GM12873 (cell line): Measurements from ENCODE around the gene RAB40B.

Experiments used
- TF ChIP-seq, protein P1 (sequence below): IDR thresholded peaks from 2 replicates; pipeline ENCODE4 v1.5.1; 2012; ENCODE audit warnings: low read depth, mild to moderate bottlenecking, moderate library complexity, low read length, control low read depth; ENCODE audit not compliant: insufficient read depth; ENCODE audit errors: missing control alignments

RAB40B gene

DNA sequence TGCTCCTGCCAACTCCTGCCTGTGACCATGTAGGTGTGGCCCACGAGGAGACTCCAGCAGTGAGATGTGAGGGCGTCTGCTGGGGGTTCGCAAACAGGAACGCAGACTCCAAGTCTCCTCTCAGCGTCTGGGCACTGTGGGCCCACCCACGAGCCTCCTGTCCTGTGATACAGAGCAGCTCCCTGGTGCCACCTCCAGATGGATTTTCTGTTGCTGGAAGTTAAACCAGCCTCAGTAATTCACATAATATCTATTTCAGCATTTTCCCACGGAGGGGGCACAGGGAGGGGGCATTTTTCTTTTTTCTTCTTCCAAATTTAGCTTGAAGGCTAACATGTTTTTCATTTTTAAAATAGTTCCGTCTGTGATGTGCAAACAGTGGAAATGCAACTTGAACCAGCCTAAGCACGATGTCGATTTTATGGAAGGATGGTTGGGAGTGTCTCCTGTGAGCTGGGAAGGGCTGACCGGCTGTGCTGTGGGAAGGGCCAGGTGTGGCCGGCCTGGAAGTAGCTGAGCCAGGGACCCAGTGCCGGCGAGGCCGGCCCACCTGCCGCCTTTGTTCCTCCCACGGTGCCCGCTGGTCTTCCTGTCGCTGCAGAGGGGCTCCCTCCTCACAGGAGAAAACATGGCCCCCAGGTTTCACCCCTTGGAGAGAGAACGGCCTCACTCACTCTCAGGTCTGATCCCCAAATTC, 3.9 kb upstream of the RAB40B start:
- TF ChIP-seq, protein P1, sequence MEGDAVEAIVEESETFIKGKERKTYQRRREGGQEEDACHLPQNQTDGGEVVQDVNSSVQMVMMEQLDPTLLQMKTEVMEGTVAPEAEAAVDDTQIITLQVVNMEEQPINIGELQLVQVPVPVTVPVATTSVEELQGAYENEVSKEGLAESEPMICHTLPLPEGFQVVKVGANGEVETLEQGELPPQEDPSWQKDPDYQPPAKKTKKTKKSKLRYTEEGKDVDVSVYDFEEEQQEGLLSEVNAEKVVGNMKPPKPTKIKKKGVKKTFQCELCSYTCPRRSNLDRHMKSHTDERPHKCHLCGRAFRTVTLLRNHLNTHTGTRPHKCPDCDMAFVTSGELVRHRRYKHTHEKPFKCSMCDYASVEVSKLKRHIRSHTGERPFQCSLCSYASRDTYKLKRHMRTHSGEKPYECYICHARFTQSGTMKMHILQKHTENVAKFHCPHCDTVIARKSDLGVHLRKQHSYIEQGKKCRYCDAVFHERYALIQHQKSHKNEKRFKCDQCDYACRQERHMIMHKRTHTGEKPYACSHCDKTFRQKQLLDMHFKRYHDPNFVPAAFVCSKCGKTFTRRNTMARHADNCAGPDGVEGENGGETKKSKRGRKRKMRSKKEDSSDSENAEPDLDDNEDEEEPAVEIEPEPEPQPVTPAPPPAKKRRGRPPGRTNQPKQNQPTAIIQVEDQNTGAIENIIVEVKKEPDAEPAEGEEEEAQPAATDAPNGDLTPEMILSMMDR, result no peak

DNA sequence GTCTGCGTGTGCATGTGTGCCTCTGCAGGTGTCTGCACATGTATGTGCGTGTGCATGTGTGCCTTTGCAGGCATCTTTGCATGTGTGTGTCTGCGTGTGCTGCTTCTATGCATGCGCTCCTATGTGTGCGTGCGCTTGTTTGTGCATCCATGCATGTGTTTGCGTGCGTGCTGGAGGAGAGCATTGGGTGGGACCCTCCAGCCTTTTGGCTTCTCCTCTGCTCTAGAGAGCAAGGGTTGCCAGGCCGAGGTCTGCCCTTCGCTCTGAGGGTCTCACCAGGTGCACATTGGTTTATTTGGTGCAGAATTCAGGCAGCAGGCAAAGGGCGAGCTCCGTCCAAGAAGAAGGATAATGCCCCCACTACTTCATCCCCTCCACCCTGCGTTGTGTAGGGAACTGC, 1.1 kb upstream of the RAB40B start:
- TF ChIP-seq, protein P1, result no peak

DNA sequence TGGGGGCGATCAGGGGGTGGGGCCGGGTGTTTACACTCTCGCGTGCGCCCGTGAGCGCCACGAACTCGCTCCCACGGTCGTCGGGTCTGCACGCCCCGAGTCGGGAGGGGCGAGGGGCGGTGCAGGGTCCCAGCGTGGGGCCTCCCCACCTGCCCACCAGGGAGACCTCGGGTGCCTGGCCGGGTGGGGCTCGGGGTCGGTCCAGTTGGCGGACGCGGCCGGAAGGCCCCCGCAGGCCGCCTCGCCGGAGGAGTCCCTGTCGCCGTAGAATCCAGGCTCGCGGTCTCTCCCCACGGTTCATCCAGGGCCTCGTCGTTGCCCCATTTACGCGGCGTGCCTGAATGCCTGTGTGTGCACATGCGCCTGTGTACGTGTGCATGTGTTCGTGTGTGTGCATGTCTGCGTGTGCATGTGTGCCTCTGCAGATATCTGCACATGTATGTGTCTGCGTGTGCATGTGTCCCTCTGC, 510 bp upstream of the RAB40B start:
- TF ChIP-seq, protein P1, result no peak

DNA sequence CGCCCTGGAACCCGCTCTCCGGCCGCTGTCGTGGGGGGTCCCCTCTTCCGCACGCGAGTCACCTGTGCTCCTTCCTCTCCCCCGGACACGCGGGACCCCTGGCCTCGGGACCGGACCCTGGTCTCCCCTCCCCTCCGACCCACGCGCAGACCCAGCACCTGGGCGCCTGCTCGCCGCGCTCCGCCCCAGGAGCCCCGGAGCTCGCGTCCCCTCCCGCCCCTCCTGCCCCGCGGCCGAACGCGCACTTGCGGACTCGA, 762 bp downstream of the RAB40B start:
- TF ChIP-seq, protein P1, result no peak

DNA sequence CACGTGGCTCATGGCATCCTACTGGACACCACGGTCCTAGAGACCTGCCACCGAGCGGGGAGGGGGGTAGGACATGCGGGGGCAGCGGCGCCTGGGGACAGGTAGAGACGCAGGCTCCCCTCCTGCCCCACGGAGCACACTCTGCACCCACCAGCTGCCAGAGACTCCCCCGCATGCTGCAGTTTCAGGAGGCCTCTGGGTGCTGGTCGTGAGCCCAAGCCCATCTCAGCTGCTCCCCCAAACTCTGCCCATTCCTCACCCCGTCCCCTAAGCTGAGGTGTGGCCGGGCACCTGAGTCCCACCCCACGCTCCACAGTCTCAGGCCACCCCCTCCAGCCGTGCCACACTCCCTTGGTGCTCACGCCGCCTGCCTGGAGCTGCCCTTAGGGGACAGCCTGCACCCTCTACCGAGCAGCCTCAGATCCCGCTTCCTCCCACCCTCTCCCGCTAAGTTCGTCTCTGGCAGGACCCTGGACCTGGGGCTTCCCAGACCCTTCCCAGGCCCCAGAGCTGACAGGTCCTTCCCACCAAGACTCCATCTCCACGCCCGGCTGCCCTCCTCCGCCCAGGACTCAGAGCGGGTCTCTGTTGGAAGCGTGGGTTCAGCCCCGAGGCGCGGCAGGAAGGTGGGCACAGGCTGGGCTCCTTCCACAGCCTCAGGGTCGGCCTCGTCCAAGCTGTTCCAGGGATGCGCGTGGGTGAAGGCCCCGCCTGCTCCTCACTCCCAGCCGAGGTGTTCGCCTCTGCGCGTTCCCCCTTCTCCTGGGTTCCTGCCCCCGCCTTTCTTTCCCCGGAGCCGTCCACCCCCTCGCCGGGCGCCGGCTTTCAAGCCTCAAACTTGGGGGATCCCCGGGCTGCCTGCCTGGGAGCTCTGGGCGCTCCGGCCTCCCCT, 1.3 kb downstream of the RAB40B start:
- TF ChIP-seq, protein P1, result no peak

DNA sequence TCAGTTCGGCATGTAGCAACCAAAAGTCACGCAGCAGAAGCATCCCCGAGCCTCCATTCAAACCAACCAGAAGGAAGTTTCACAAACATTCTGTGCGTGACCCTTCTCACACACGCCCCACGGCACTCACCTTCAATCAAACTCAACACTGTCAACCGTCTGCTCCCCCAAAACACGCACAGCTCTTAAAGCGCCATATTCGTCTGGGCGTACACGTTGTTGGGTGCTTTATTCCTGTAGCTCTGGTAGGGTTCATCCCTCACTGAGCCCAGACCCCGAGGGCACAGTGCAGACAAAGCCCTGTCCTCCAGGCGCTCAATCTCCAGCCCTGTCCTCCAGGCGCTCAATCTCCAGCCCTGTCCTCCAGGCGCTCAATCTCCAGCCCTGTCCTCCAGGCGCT, 2.2 kb downstream of the RAB40B start:
- TF ChIP-seq, protein P1, result no peak

DNA sequence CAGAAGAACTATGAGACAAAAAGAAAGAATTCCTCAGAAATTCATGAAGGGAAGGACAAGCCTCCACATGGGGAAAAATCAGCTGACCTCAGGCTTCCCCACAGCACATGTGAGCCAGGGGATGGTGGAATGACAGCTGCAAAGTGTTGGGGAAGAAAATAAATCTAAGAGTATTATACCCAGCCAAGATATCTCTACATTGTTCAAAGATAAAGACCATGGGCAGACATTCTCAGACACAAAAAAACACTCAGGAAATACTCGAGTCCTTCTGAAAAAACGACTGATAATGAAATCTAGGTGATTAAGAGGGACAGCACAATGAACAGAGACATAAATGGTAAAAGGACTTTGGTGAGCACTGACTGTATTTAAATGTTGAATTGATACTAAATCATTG, 3.9 kb downstream of the RAB40B start:
- TF ChIP-seq, protein P1, result no peak
